GM18909 (cell line): Measurements from ENCODE around the gene ASIC2.

Experiments
- ATAC-seq: cut with Tn5 transposase; IDR thresholded peaks from one replicate; pipeline ENCODE4 v1.9.1; 2021; ENCODE audit warnings: mild to moderate bottlenecking; ENCODE audit not compliant: unreplicated experiment, poor library complexity

Gene ASIC2

GRCh38 chr17:33292981-33293867 is at the start of gene ASIC2:
TSS of gene ASIC2 (minus strand) at chr17:33293295.
- no peak for ATAC-seq

- ATAC-seq = no peak
These were observed 48.9 kb upstream of the ASIC2 start for GRCh38 chr17:33342025-33342424.

- no peak for ATAC-seq
These were observed 45.1 kb upstream of the ASIC2 start for GRCh38 chr17:33338242-33338641.

GRCh38 chr17:33335491-33336173 is 42.5 kb upstream of the ASIC2 start:
- no peak for ATAC-seq

GRCh38 chr17:33334703-33335102 is 41.6 kb upstream of the ASIC2 start:
- no peak for ATAC-seq

DNA sequence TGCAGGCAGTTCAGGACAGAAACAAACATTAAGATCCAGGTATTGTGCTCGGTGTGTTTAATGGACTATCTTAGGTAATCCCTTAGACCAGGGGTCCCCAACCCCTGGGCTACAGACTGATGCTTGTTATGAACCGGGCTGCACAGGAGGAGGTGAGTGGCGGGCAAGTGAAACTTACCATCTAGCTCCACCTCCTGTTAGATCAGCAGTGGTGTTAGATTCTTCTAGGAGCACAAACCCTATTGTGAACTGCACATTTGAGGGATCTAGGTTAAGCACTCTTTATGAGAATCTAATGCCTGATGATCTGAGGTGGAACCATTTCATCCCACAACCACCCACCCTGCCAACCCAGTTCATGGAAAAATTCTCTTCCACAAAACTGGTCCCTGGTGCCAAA is 37.8 kb upstream of the ASIC2 start:
- ATAC-seq = no peak

DNA sequence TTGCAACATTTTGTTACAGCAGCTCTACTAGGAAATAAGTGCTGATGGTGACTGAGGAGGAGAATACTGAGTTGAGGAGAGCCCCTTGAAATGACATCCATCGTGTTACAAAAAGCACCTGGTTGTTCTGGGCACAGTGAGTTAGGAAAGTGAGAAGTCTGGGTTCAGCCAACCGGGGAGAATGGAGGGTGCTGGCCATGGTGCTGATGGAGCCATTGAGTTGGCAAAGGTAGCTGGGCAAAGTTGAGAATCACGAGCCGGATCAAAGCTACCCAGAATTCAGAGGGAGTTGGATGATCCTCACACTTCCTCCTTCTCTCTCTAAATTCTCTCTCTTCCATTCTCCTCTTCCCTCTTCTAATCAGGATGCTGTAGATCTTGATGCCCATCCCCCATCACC is 35.0 kb upstream of the ASIC2 start:
- ATAC-seq = no peak

DNA sequence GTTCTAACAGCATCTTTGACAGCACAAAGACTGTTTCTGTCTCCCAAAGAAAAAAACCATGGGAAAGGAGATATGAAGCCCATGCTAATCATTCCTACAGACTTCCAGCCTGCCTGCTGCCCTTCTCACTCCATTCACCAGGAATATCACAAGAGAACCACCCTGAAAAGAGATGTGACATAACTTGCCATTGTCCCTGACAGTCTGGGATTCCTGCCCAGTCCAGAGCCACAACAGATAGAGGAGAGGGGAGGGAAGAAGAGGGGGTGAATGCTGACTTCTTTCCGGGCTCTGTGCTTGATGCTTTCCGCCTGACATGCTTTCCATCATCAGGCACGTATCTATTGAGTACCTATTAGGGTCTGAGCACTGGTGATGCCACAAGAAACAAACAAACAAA is 31.6 kb upstream of the ASIC2 start:
- ATAC-seq = no peak

DNA sequence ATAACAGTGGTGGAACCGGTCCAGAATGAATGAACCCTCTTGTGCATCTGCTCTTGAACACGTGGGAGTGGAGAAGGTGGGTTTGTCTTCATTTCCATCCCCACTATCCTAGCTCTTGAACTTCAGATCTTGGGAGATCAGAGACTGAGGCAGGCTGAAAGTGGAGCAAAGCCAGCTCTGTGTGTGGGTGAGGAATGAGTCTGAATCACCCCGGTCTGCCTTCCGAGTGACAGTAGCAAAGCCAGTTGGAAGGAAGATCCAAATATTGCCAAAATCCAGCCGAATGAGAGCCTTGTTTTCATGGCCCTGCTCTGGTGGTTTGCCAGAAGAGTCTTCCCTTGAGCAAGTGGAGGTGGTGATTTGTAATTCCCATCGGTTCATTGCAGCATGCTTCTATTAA is 29.0 kb upstream of the ASIC2 start:
- no peak for ATAC-seq

DNA sequence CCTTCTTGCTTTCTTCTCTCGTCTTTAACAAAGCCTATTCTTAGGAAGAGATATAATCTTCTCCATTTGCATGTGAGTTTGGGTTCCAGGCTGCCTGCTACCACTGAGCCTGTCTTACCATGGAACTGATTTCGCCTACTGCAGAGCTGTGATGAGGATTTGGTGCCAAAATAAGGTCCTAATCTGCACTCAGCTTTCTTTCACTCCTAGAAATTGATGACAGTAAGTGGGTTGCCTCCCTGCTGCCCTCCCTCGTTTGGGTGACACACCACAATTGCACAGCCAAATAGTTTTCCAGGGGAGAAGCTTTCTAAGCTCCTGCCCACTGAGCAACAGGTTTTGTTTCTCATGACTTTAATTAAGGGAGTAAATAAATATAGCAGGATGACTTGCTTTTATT is 25.1 kb upstream of the ASIC2 start:
- ATAC-seq = no peak

DNA sequence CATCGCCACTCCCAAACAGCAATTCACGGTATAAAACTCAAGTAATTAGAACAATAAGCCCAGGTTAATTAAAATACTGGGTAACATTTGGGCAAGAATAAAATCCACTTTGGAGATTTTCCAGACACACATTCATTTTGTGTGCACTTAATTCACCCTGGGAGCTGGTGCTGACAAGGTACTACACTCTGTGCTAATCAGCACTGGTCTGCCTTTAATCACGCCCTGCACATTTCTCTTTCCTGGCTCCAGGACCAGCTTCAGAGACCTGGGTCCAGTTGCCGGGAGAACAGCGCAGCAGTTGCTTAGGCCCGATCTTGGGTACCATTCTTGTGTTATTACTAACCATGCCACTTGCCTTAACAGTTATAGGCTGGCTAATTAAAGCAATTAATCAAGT is 23.7 kb upstream of the ASIC2 start:
- ATAC-seq = no peak

GRCh38 chr17:33310296-33310695 is 17.2 kb upstream of the ASIC2 start:
- no peak for ATAC-seq

GRCh38 chr17:33303254-33303653 is 10.2 kb upstream of the ASIC2 start:
- no peak for ATAC-seq

DNA sequence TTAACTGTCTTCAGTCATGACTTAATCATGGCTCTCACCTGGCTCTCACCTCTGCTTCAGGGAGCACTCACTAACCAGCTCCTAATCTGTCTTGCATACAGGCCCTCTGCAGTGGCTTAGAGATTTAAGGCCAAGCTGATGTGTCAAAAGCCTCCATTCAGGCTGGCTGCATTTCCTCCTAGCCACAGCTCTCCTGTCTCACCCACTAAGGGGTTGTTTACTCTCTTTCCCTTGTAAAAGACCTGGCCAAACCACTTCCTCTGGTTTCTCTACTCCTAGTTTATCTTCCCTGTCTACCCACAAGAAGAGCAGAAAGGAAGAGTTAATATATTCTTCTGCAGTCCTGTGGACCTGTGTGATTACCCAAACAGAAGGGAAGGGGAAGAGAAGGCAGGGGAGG is 9.3 kb upstream of the ASIC2 start:
- ATAC-seq = no peak

DNA sequence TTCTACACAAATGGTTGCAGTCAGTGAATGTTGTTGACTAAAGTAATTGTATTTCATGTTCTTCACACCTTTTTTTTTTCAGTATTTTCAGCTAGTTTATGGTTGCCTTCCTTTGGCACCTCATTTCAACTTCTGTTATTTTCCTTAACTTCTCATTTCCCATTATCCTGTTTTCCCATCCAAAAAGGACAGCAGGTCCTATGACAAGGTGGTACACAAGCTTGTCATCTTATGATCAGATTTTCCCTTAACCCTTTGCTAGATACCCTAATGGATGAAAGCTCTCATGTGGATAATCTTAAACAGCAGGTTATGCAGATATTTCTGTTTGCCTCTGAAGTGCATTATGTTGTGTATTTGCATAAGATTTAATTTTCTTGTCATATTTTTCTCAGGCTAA is 7.1 kb upstream of the ASIC2 start:
- no peak for ATAC-seq

GRCh38 chr17:33299115-33299514 is 6.0 kb upstream of the ASIC2 start:
- ATAC-seq = no peak

DNA sequence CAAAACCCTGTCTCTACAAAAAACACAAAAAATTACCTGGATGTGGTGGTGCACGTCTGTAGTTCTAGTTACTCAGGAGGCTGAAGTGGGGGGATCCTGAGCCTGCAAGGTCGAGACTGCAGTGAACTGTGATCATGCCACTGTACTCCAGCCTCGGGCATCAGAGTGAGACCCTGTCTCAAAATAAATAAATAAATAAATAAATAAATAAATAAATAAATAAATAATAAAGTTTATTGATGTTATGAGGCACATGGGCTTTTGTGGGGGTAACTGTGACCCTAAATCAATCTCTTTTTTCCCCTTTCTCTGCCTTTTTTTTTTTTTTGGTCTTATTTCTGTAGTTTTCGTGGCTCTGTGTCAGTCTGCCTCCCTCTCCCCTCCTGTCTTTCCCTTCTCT is 4.5 kb upstream of the ASIC2 start:
- ATAC-seq = no peak

DNA sequence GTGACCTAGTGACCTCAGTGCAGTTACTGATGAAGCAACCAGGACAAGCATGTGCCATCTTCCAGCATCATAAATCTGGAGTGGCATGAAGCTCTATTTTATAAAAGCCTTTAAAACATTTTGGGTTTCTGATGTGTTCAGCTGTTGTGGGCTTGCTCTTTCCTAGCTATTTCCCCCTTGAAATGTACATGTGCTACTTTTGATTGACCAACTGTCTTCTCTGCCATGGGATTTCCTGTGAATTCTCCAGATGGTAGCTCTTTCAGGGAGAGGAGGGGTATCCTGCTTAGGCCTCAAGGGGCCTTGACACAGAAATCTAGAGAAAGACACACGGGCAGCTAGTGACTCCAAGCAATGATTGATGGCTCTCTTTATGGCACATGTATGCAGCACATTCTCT is 1.9 kb upstream of the ASIC2 start:
- no peak for ATAC-seq

- no peak for ATAC-seq
These were observed 704 bp downstream of the ASIC2 start for GRCh38 chr17:33292201-33292980.

DNA sequence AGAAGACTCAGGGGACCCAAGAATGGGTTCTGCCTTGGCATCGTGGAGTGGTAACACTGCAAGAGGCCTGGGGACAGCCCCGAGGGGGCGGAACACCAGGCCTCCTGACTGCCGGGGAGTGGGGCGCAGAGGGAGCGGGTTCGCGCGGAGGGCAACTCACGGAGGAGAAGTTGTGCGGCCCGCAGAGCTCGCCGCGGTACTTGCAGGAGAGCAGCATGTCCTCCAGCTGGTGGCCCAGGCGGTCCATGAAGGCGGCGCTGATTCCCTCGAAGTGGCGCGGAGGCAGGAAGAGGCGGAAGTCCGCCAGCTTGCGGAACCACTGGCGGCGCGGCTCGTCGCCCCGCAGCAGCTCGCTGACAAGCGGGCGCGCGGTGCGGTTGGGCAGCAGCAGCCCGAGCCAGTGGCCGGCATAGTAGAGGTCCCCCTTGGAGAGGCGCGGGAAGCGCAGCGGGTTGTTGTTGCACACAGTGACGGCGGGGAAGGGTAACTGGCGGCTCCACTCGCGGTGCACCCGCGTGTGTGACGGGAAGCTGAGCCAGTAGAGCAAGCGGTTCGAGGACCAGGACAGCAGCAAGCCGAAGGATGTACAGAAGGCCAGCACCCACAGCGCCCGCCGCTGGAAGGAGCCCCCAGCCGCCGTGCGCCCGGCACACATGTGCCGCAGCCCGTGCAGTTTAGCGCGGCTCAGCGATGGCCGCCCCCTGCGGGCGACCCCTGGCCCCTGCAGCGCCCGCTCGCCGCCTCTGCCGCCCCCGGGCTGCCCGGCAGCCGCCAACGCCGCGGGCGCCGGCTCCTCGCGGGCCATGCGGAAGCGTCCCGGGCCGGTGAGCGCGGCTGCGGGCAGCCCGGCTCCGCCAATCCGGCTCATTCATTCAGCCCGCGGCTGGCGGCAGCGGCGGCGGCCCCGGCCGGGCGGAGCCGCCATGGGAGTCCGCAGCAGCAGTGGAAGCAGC is 1.6 kb downstream of the ASIC2 start:
- no peak for ATAC-seq
